CD4-positive, alpha-beta T cell (primary cell): Measurements from ENCODE around the gene INPP5A. TPM values are rescaled to one million over a fixed set of nuclear protein-coding genes. Genes with fewer than 3 reads are reported as not detected.

Experiments used
- ATAC-seq: fragments of 200-7000 bp; cut with Tn5 transposase; one replicate; pipeline ENCODE4 v1.10.0; 2022; ENCODE audit warnings: mild to moderate bottlenecking; ENCODE audit not compliant: poor library complexity
- CTCF ChIA-PET: fragments of 350-600 bp; sonication (Branson Sonifier 250); formaldehyde crosslinking; loops from one replicate; lab custom pipeline; 2021; ENCODE audit warnings: antibody characterized with exemption, inconsistent platforms; lab: Charles Lee
- POLR2A ChIA-PET: fragments of 350-600 bp; sonication (Branson Sonifier 250); formaldehyde crosslinking; loops from one replicate; lab custom pipeline; 2021; ENCODE audit warnings: antibody characterized with exemption, inconsistent platforms; lab: Charles Lee
- DNase-seq, 14 experiments: peaks; one replicate each; pipeline ENCODE4 v3.0.0-alpha.2; 2013 to 2020; ENCODE audit warnings: mixed read lengths in 2 of 14
- H3K27ac ChIP-seq, 2 donors: one replicate each; pipeline versions ENCODE4 v1.5.1 to v1.7.0; 2013; ENCODE audit warnings: low read length in 2 of 2, low read depth in 1 of 2, mild to moderate bottlenecking in 1 of 2
- H3K27me3 ChIP-seq, 2 experiments: 1 replicate in 1 of 2; 2 replicates in 1 of 2; pipeline versions ENCODE4 v1.6.1 to v1.7.0; 2013; ENCODE audit warnings: low read length in 2 of 2, control low read depth in 1 of 2, mild to moderate bottlenecking in 1 of 2, moderate library complexity in 1 of 2; ENCODE audit not compliant: insufficient read depth in 2 of 2, control insufficient read depth in 1 of 2
- H3K36me3 ChIP-seq: one replicate; pipeline ENCODE4 v1.6.1; 2013; ENCODE audit warnings: low read length, control low read depth; ENCODE audit not compliant: insufficient read depth
- H3K4me1 ChIP-seq: one replicate; pipeline ENCODE4 v1.6.1; 2013; ENCODE audit warnings: low read length, control low read depth; ENCODE audit not compliant: insufficient read depth
- H3K4me3 ChIP-seq: one replicate; pipeline ENCODE4 v1.5.1; 2013; ENCODE audit warnings: mild to moderate bottlenecking, low read length, moderate library complexity
- H3K9me3 ChIP-seq, 2 experiments: 1 replicate in 1 of 2; 2 replicates in 1 of 2; pipeline versions ENCODE4 v1.6.1 to v1.7.0; 2013; ENCODE audit warnings: low read length in 2 of 2, mild to moderate bottlenecking in 2 of 2, control low read depth in 1 of 2, moderate library complexity in 1 of 2; ENCODE audit not compliant: control insufficient read depth in 1 of 2, insufficient read depth in 1 of 2
- H3K27ac Mint-ChIP-seq: one replicate; pipeline ENCODE4 v1.8.0; 2020; ENCODE audit warnings: mixed read lengths
- H3K27me3 Mint-ChIP-seq: one replicate; pipeline ENCODE4 v1.8.0; 2021; ENCODE audit warnings: mixed read lengths
- H3K36me3 Mint-ChIP-seq: one replicate; pipeline ENCODE4 v1.8.0; 2021; ENCODE audit warnings: low read depth, mixed read lengths
- H3K4me1 Mint-ChIP-seq: one replicate; pipeline ENCODE4 v1.8.0; 2021; ENCODE audit warnings: low read depth, mixed read lengths
- H3K4me3 Mint-ChIP-seq: one replicate; pipeline ENCODE4 v1.8.0; 2020; ENCODE audit warnings: mild to moderate bottlenecking, mixed read lengths
- H3K9me3 Mint-ChIP-seq: one replicate; pipeline ENCODE4 v1.8.0; 2020; ENCODE audit warnings: mixed read lengths
- CTCF ChIP-seq: fragments of 200-600 bp; IDR thresholded peaks from one replicate; pipeline ENCODE4 v1.8.0; 2022; ENCODE audit warnings: antibody characterized with exemption, mild to moderate bottlenecking
- intact Hi-C, 2 experiments: fragments of 100-400 bp; cut with DNase I in 1 of 2; cut with micrococcal nuclease in 1 of 2; formaldehyde crosslinking; loops; one replicate each; pipeline versions ENCODE4 v1.15.1 to v1.9.0; 2023 to 2025; cut with DNase I, micrococcal nuclease
- total RNA-seq, 174 experiments: library from RNA in 2 of 174; stranded (reverse) in 2 of 174; gene quantifications; one replicate each; pipeline ENCODE4 v1.2.3 and lab custom pipeline; 2021 to 2026

The INPP5A gene
- total RNA-seq, 2 experiments from 2014 or later, result 22.0 to 24.8 TPM

GRCh38 chr10:132574288-132574687 lies 36.7 kb downstream of the INPP5A start:
- no peak for DNase-seq
- TF ChIP-seq CTCF, result no peak
- Histone ChIP-seq H3K4me1 (peaks cover 58% of the 10 kb centered on the region), H3K36me3 (no peaks in the 10 kb centered on the region), H3K27me3 (no peaks in the 10 kb centered on the region), H3K27ac (no peak overlapping the region), H3K4me3 (no peak overlapping the region), H3K9me3 (peaks cover 0 to 8% of the 10 kb centered on the region in 2 experiments)
- CTCF ChIA-PET, result no interaction called here
- intact Hi-C loops, result no loop called here
- ATAC-seq, result no peak
- no peaks in the 10 kb centered on the region for H3K27me3 Mint-ChIP-seq
- H3K27ac Mint-ChIP-seq, result no peak overlapping the region
- H3K36me3 Mint-ChIP-seq, result no peaks in the 10 kb centered on the region
- peaks cover 46% of the 10 kb centered on the region for H3K4me1 Mint-ChIP-seq
- POLR2A ChIA-PET, result no interaction called here
- no peak overlapping the region for H3K4me3 Mint-ChIP-seq
- H3K9me3 Mint-ChIP-seq, result no peaks in the 10 kb centered on the region

DNA sequence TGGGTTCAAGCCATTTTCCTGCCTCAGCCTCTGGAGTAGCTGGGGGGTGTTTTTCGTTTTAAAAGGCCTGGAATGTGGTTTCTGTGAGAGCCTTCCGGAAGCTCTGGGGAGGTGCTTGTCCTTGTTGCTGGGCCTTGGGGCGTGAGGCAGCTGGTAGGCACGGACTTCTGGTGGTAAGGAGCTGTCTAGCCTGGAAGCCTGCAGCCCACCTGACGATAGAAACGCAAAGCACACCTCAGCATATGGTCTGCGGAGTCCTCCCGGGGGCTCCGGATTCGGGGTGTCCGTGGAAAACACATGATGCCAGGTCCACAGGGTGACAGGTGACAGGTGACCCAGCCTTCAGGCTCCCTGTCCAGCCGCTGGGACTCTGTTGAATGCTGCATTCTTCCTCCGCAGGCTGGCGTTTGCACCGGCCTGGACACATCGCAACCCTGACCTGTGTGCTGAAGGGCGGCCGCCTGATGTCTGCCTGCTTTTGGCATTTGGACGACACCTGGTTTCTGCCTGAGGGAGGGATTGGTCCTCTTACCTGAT lies 37.3 kb downstream of the INPP5A start:
- intact Hi-C loops, result no loop called here
- H3K27me3 ChIP-seq, result no peaks in the 10 kb centered on the region
- H3K27ac ChIP-seq, result no peak overlapping the region
- Mint-ChIP-seq H3K27ac (no peak overlapping the region), H3K4me3 (peak overlapping the region; percentile 30), H3K9me3 (no peaks in the 10 kb centered on the region), H3K4me1 (peaks cover 48% of the 10 kb centered on the region), H3K36me3 (no peaks in the 10 kb centered on the region), H3K27me3 (no peaks in the 10 kb centered on the region)
- ATAC-seq (no peak), DNase-seq (no peak)
- peaks cover 58% of the 10 kb centered on the region for H3K4me1 ChIP-seq
- peaks cover 0 to 12% of the 10 kb centered on the region in 2 experiments for H3K9me3 ChIP-seq
- ChIA-PET POLR2A (no interaction called here), CTCF (no interaction called here)
- no peaks in the 10 kb centered on the region for H3K36me3 ChIP-seq
- no peak overlapping the region for H3K4me3 ChIP-seq
- TF ChIP-seq CTCF, result no peak

GRCh38 chr10:132575320-132576201 lies 38.0 kb downstream of the INPP5A start:
- DNase-seq, result peak in 3 of 14 experiments; percentile 37 to 46 (median 44)
- H3K4me1 ChIP-seq, result peaks cover 53% of the 10 kb centered on the region
- Mint-ChIP-seq H3K4me1 (peaks cover 50% of the 10 kb centered on the region), H3K4me3 (peak overlapping the region; percentile 30), H3K9me3 (no peaks in the 10 kb centered on the region), H3K27ac (no peak overlapping the region), H3K27me3 (no peaks in the 10 kb centered on the region), H3K36me3 (peaks cover 4% of the 10 kb centered on the region)
- no peak for TF ChIP-seq CTCF
- H3K27ac ChIP-seq, result no peak overlapping the region
- no peaks in the 10 kb centered on the region for H3K36me3 ChIP-seq
- H3K4me3 ChIP-seq, result no peak overlapping the region
- intact Hi-C loops, result no loop called here
- H3K9me3 ChIP-seq, result peaks cover 0 to 13% of the 10 kb centered on the region in 2 experiments
- no peaks in the 10 kb centered on the region for H3K27me3 ChIP-seq
- ATAC-seq, result no peak
- CTCF ChIA-PET, result no interaction called here
- POLR2A ChIA-PET, result no interaction called here
